GM21447 (cell line): ENCODE results near the gene MPP3.

Experiments used
- ATAC-seq: cut with Tn5 transposase; IDR thresholded peaks from one replicate; pipeline ENCODE4 v1.9.1; 2021; ENCODE audit not compliant: unreplicated experiment

The MPP3 gene

GRCh38 chr17:43754947-43755346, 78.0 kb downstream of the MPP3 start:
- no peak for ATAC-seq

GRCh38 chr17:43753493-43754129, 79.3 kb downstream of the MPP3 start:
- no peak for ATAC-seq
